HT1080 (cell line): ENCODE results near the gene CCL21. TPM values are rescaled to one million over a fixed set of nuclear protein-coding genes. Genes with fewer than 3 reads are reported as not detected.
A peak's percentile ranks its signal among the peaks of the same experiment; 100 is the strongest.

Experiments used
- DNase-seq: peaks from one replicate; pipeline ENCODE4 v3.0.0-alpha.2; 2015; ENCODE audit warnings: low read depth
- small RNA-seq: library from RNA; depleted of rRNA; stranded (forward); fragments of <200 nt; gene quantifications from one replicate; pipeline ENCODE3, GENCODE V24; 2014
- total RNA-seq: library from RNA; depleted of rRNA; stranded (reverse); fragments of >200 nt; shearing (Covaris generic); gene quantifications from 2 replicates; pipeline ENCODE4 v1.2.3, GENCODE V29; 2014; rRNA removed

Gene CCL21
- total RNA-seq, 1 experiment from 2014 or later = not detected

DNA sequence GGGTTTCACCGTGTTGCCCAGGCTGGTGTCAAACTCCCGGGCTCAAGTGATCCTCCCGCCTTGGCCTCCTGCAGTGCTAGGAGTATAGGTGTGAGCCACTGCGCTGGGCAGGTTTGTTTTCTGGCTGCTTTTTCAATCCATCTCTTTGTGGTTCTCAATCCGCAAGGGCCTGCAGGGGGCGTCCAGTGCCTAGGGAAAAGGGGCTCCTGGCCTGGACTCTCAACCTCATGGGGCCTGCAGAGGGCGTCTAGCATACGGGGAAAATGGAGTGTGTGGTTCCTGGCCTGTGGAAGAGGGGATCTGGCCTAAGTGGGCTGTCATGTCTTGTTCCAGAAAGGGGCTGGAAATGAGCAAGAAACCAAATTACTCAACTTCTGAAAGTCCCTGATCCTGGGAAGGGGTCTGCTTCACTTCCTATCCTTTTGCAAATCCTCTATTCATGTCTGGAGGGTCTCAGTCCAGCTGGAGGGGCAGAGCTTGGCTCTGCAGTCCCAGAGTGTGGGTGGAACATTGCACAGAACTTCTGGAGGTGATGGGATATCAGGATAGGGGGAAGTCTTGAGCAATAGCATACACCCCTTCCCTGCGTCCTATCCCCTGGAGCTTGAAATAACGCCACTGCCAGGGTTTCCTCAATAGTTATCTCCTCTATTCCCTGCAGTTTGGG is 34.8 kb downstream of the CCL21 start:
- peak; percentile 61 for DNase-seq

DNA sequence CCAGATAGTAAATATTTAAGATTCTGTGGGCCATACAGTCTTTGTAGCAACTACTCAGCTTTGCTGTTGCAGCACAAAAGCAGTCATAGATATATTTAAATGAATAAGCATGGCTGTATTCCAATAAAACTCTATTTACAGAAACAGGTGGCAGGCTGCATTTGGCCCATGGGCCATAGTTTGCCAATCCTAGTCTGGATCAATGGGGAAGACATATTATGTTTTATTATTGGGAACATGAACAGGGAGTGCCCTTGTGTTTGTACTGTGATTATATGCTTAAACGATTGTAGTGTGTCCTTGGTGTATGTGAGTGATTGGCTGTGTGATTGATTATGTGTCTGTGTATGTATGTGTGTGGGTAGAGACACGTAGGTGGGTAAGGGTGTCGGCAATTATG is 35.5 kb downstream of the CCL21 start:
- no peak for DNase-seq

DNA sequence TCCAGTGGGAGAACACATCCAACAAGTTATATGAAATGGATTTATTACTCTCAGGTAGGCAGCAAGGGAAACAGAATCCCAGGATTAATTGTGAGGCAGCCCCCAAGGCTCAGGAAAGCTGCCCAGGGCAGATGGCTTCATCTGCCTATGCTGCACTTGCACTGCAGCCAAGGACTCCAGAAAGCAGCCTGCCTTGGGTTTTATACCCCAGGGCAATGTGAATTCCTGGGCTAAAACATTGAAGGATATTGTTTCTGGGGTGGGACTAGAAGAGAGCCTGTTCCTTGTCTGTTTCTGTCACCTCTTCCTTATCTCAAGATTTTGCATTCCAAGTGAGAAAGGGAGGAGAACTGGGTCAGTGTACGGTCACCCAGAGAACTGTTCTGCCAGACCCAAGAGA is 38.6 kb downstream of the CCL21 start:
- DNase-seq = no peak

DNA sequence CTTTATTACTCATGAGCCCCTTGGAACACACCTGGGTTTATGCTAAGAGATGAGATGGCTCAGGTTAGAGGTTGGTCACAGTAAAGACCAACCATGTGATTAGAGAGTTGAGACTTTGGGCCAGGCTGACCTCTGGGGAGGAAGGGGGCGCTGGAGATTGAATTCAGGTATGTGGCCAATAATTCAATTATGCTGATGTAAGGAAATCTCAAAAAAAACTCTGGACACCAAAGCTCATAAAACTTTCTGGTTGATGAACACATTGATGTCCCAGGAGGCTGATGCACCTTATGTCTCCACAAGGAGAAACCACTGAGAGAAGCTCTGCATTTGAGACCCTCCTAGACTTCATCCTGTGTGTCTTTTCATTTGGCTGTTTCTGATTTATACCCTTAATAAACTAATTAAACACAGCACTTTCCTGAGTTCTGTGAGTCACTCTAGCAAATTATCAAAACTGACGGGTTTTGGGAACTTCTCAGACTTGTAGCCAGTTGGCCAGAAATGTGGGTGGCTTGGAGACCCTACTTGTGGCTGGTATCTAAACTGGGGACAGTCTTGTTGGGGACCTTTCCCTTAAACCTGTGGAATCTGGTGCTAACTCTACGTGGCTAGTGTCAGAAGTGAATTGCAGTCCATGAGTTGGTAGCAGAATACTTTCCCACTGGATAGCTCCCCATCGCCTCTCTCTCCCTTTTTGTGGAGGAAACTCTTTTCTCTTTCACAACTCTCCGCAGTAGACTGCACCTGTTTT is 40.0 kb downstream of the CCL21 start:
- no peak for DNase-seq

DNA sequence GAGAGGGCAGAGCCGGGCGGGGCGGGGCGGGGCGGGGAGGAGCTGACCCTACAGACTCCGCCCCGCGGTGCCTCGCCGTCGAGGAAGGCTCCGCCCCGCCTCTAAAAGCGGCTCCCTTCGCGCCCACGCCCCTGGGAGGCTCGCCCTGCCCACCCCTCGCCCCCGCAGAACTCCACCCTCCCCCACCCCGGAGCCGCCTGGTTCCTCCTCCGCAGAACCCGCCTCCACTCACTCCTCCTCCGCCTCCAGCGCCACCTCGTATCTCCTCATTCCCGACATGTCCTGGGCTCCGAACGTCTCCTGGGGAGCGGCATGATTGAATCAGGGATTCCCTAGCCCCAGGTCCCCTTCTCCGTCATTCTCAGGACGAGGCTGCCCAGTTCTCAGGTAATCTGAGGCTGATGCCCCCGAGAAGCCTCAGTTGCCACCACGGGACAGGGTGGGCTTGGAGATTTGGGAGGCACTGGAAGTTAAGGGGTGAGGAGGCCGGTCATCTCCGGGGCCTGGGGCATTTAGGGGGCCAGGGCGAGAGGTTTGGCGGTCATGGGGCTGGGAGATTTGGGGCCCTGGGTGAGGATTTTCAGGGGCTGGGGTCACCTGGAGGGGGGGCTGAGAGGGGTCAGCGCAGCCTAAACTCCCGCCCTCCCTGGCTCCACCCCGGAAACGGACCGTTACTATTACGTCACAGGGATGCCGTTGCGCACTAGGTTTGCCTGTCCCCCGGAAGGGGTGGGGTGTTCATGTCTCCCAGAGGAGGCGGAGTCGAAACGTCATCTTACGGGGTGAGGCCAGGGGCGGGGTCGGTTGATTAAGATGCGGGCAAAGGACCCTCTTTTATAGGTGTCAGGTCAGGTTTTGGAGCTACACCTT is 44.3 kb downstream of the CCL21 start:
- DNase-seq = peak; percentile 76

DNA sequence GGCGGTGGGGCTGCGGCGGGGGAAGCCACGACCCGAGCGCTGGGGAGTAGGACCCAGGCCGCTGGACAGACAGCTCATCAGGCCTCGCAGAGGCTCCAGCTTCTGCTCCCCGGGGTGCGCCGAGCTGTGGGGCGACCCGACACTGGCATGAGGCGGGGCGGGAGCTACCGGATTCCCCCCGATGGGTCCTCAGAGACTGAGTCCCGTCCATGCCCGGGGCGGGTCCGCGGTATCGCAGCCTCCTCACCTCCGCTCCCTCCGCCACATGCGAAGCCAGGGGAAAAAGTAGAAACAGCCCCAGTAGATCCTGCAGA is 44.9 kb downstream of the CCL21 start:
- DNase-seq = no peak

DNA sequence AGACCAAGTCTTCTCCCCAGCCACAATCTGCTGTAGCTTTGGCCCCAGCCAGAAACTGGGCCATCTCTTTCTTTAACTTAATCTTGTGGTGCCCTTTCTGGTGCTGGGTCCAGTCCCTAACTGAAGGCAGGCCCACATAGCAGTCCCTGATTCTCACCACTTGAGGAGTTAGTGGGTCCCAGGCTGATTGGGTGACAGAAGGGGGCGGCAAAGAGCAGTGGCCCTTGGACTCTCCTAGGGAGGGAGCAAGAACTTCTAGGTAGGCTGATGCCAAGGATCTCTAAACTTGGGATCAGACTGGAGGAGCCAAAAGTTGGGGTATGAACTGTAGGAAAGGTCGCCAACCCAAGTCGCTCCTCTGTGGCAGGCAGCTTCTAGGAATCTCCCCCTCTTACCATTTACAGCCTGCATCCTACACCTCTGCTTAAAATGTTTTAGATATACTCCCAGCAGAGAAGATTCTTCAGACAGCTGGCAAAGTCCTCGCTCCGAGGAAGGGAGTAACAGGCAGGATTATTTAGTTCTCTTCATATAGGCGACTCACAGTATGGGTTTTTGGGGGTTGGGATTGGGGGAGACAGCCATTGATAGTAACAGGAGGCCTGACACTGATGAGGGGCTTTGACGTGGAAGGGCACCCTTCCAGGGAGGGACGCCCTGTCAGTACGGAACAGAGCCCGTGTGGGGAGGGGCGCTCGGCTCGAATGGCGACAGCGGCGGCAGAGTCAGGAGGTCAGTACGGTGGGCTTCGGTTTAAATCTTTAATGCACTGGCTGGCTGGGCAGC is 45.5 kb downstream of the CCL21 start:
- DNase-seq = peak; percentile 50

DNA sequence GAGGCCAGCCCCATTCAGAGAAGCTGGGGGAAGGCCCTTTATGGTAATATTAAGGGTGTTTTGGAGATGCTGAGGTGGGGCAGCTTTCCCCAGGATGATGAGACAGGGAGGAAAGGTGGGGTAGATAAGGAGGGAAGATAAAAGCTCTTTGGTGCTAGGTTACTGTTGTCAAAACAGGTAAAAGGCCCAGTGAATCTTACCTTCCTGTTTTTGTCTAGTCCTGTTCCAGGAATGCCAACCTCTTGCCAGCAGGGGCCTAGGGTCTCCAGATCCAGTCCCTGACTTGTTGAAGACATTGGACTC is 46.7 kb downstream of the CCL21 start:
- DNase-seq = no peak

DNA sequence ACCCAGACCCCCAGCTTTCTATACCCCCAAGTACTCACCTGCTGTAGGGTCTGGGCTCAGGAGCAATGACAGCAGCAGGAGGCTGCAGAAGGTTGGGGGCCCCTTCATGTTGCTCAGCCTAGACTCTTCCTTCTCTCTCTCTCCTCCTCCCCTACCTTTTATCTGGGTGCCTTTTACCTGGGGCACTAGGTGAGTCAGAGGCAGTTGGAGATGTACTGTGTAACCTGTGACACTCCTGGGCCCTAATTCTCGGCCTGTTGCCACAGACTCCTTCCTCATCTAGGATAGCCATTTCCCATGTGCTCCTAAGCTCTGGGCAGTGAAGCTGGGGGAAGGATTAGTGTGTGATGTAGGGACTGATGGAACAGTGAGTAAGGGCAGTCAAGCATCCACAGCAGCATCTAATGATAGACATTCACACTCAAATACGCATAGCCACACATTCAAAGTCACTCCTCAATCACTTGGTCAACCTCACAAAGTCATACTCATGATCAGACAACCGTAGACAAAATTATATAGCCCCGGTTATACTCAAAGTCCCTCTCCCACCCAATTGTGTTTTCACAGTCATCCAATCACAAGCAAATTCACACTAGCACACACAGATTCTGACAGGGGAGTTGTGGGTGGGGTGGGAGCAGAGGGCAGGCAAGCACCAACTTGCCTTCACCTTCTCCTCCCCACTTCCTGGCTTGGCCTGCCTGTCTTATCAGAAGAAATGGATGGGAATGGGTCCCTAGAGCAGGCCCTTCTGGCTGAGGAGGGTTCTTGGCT is 47.2 kb downstream of the CCL21 start, which contains the start of gene CCL27:
Gene CCL27, minus strand, starts transcription at position 132 of the 777 bp plus-strand sequence. Its CDS starts 24 bp downstream, at position 108.
- DNase-seq = no peak

DNA sequence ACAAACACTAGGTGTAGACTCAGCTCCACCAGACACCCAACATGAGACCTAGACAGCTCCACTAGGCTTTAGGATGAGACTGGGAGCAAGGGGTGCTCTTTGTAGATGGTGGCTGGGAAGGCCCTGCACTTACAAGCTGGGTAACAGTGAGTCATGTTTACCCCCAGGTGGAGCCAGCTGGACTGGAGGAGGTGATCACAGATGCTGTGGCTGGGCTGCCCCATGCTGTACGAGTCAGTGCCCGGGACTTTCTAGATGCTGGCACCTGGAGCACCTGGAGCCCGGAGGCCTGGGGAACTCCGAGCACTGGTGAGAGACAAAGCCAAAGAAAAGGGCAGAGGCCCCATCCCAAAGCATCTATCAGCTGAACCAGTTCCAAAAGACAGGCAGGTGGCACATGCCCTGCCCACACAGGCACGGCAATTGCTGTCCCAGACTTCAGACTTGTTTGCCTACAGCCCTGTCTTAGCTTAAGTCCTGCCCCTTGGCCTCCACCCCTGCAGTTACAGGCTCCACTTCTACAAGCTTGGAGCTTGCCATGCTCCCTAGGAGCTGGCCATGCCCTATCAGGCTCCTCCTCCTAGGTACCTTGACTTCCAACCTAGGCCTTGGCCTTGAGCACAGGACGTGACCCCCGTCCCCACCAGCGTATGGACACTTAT is 50.2 kb downstream of the CCL21 start:
- peak; percentile 25 for DNase-seq

Small RNAs within 50 kb of the gene (small RNA-seq; reads per million reads assigned to genes)
- not detected for gene CCL27

Other genes with a start within 250 kb of the CCL21 start
- gene ENHO, start 187.1 kb downstream of the CCL21 start, total RNA-seq = 5.0 TPM in 2 replicates
- not detected in 2 replicates for gene CNTFR, start 120.4 kb downstream of the CCL21 start, total RNA-seq
- gene RPP25L, start 98.0 kb downstream of the CCL21 start, total RNA-seq = 30.3 and 43.1 TPM in 2 replicates
- 104 and 105 TPM in 2 replicates for gene DCTN3, start 89.6 kb downstream of the CCL21 start, total RNA-seq
- not detected in 2 replicates for gene ARID3C, start 81.1 kb downstream of the CCL21 start, total RNA-seq
- 142 and 178 TPM in 2 replicates for gene SIGMAR1, start 72.3 kb downstream of the CCL21 start, total RNA-seq
- 11.2 and 15.0 TPM in 2 replicates for gene GALT, start 63.5 kb downstream of the CCL21 start, total RNA-seq
- 4.8 and 6.2 TPM in 2 replicates for gene IL11RA, start 58.0 kb downstream of the CCL21 start, total RNA-seq
- 0.26 TPM in 1 of 2 replicates, not detected in the other for gene CCL27, start 47.5 kb downstream of the CCL21 start, total RNA-seq
- gene CCL19, start 18.9 kb downstream of the CCL21 start, total RNA-seq = not detected in 2 replicates
- not detected in 2 replicates for gene PHF24, start 248.1 kb upstream of the CCL21 start, total RNA-seq